OCI-LY1 (cell line): ENCODE results near the gene NEK1.

Experiments used
- EZH2 ChIP-seq: fragments of 200-600 bp; sonication (generic), shearing (Covaris generic); IDR thresholded peaks from 2 replicates; pipeline ENCODE4 v1.8.0; 2017; ENCODE audit warnings: borderline replicate concordance, mixed run types, mild to moderate bottlenecking, antibody characterized with exemption, low read length, moderate library complexity, mixed read lengths
- TF ChIP-seq, protein P1 (sequence below): fragments of 200-600 bp; sonication (generic), shearing (Covaris generic); IDR thresholded peaks from 2 replicates; pipeline ENCODE4 v1.5.1; 2017; ENCODE audit warnings: mild to moderate bottlenecking, antibody characterized with exemption, low read length, moderate library complexity, mixed read lengths

DNA sequence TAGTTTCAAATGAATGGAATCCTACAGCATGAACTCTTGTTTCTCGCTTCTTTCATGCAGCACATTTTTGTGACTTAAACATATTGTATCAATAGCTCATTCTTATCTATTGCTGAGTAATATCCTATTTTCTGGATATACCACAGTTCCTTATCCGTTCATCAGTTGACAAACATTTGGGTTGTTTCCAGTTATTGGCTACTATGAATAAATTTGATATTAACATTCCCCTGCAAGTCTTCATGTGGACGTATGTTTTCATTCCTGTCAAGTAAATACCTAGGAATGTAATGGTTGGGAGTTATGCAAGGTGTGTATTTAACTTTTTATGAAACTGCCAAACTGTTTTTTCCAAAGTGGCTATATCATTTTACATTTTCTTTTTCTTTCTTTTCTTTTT, 227.6 kb downstream of the NEK1 start:
- TF ChIP-seq, protein P1, sequence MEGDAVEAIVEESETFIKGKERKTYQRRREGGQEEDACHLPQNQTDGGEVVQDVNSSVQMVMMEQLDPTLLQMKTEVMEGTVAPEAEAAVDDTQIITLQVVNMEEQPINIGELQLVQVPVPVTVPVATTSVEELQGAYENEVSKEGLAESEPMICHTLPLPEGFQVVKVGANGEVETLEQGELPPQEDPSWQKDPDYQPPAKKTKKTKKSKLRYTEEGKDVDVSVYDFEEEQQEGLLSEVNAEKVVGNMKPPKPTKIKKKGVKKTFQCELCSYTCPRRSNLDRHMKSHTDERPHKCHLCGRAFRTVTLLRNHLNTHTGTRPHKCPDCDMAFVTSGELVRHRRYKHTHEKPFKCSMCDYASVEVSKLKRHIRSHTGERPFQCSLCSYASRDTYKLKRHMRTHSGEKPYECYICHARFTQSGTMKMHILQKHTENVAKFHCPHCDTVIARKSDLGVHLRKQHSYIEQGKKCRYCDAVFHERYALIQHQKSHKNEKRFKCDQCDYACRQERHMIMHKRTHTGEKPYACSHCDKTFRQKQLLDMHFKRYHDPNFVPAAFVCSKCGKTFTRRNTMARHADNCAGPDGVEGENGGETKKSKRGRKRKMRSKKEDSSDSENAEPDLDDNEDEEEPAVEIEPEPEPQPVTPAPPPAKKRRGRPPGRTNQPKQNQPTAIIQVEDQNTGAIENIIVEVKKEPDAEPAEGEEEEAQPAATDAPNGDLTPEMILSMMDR, result no peak
- TF ChIP-seq EZH2, result no peak
